H1 (cell line): ENCODE measurements around the gene TBL2. TPM values are rescaled to one million over a fixed set of nuclear protein-coding genes. Genes with fewer than 3 reads are reported as not detected.

ENCODE experiments used
- CTCF ChIA-PET: fragments of 300-600 bp; sonication (Branson Sonifier 250); formaldehyde crosslinking; loops from one replicate; lab custom pipeline; 2021; ENCODE audit not compliant: partially characterized antibody; lab: Charles Lee
- POLR2A ChIA-PET: fragments of 300-600 bp; sonication (Branson Sonifier 250); formaldehyde crosslinking; loops from one replicate; lab custom pipeline; 2021; ENCODE audit warnings: inconsistent platforms; ENCODE audit not compliant: partially characterized antibody; lab: Charles Lee
- DNase-seq, 2 experiments: peaks; one replicate each; pipeline versions ENCODE4 v3.0.0 to v3.0.0-alpha.2; 2010 to 2022; ENCODE audit warnings: low spot score in 2 of 2, low read depth in 1 of 2, mixed read lengths in 1 of 2
- FAIRE-seq: peaks from 2 replicates; lab custom pipeline; 2011; peaks lifted over from hg19 to GRCh38; lab: Jason Lieb, UNC
- H2AFZ ChIP-seq: 2 replicates; pipeline ENCODE4 v1.8.1; 2012; ENCODE audit warnings: low read length, inconsistent platforms
- H2AK5ac ChIP-seq: 2 replicates; pipeline ENCODE4 v1.6.1; 2013; ENCODE audit warnings: low read depth, low read length
- H2BK120ac ChIP-seq: replicated peaks from 2 replicates; pipeline ENCODE3; 2013; ENCODE audit warnings: low read depth, low read length, inconsistent platforms
- H2BK12ac ChIP-seq: 2 replicates; pipeline ENCODE4 v1.6.1; 2013; ENCODE audit warnings: low read depth, low read length
- H2BK15ac ChIP-seq: 2 replicates; pipeline ENCODE4 v1.6.1; 2013; ENCODE audit warnings: low read length
- H2BK20ac ChIP-seq: 2 replicates; pipeline ENCODE4 v1.6.1; 2013; ENCODE audit warnings: low read length
- H2BK5ac ChIP-seq: 2 replicates; pipeline ENCODE4 v1.6.1; 2013; ENCODE audit warnings: low read depth, low read length
- H3K14ac ChIP-seq: 2 replicates; pipeline ENCODE4 v1.6.1; 2013; ENCODE audit warnings: inconsistent platforms; ENCODE audit not compliant: insufficient read length
- H3K18ac ChIP-seq: 2 replicates; pipeline ENCODE4 v1.6.1; 2013; ENCODE audit warnings: low read length; ENCODE audit errors: extremely low read depth
- H3K23ac ChIP-seq: 2 replicates; pipeline ENCODE4 v1.6.1; 2013; ENCODE audit warnings: inconsistent platforms; ENCODE audit not compliant: insufficient read length
- H3K23me2 ChIP-seq: 2 replicates; pipeline ENCODE4 v1.6.1; 2013; ENCODE audit warnings: low read depth, low read length
- H3K27ac ChIP-seq: 2 replicates; pipeline ENCODE4 v1.6.1; 2011; ENCODE audit warnings: low read depth, low read length, inconsistent platforms
- H3K27me3 ChIP-seq, 4 experiments: replicated peaks in 1 of 4; 1 replicate in 1 of 4; 2 replicates in 3 of 4; pipeline versions ENCODE4 v1.6.1 to v1.8.1; 2011 to 2013; ENCODE audit warnings: low read length in 3 of 4, mild to moderate bottlenecking in 3 of 4, inconsistent platforms in 2 of 4, mixed read lengths in 2 of 4, moderate library complexity in 1 of 4; ENCODE audit not compliant: control insufficient read depth in 3 of 4, insufficient read depth in 3 of 4; ENCODE audit errors: extremely low read depth in 1 of 4
- H3K36me3 ChIP-seq, 4 experiments: 2 replicates each; pipeline versions ENCODE4 v1.6.1 to v1.8.1; 2011 to 2013; ENCODE audit warnings: mild to moderate bottlenecking in 4 of 4, low read length in 3 of 4, moderate library complexity in 2 of 4, control low read depth in 1 of 4, inconsistent platforms in 1 of 4; ENCODE audit not compliant: insufficient read depth in 4 of 4, control insufficient read depth in 2 of 4
- H3K4ac ChIP-seq: replicated peaks from 2 replicates; pipeline ENCODE3; 2013; ENCODE audit warnings: low read length, low read depth, mixed read lengths, inconsistent platforms; ENCODE audit not compliant: insufficient read length
- H3K4me1 ChIP-seq, 4 experiments: replicated peaks in 1 of 4; 1 replicate in 1 of 4; 2 replicates in 3 of 4; pipeline versions ENCODE4 v1.6.1 to v1.8.1; 2011 to 2013; ENCODE audit warnings: low read length in 3 of 4, inconsistent platforms in 2 of 4, mixed read lengths in 1 of 4; ENCODE audit not compliant: insufficient read depth in 4 of 4, control insufficient read depth in 3 of 4
- H3K4me2 ChIP-seq, 2 experiments: 2 replicates each; pipeline versions ENCODE4 v1.6.1 to v1.8.1; 2011 to 2013; ENCODE audit warnings: low read depth in 2 of 2, low read length in 2 of 2, control low read depth in 1 of 2, inconsistent platforms in 1 of 2, mild to moderate bottlenecking in 1 of 2; ENCODE audit not compliant: insufficient read depth in 1 of 2
- H3K4me3 ChIP-seq, 4 experiments: fragments of 200-600, 300-600 bp in 1 of 4; sonication (generic), shearing (Covaris generic), sonication (Bioruptor Twin) in 1 of 4; 2 replicates each; pipeline versions ENCODE4 v1.5.1 to v1.8.1; 2011 to 2016; ENCODE audit warnings: low read length in 4 of 4, low read depth in 3 of 4, control low read depth in 2 of 4, inconsistent platforms in 2 of 4, mild to moderate bottlenecking in 2 of 4, mixed read lengths in 1 of 4, moderate library complexity in 1 of 4; ENCODE audit not compliant: insufficient read depth in 2 of 4; ENCODE audit errors: extremely low read depth in 1 of 4
- H3K56ac ChIP-seq: replicated peaks from 2 replicates; pipeline ENCODE3; 2013; ENCODE audit warnings: low read depth, mild to moderate bottlenecking, mixed read lengths, low read length, inconsistent platforms; ENCODE audit not compliant: insufficient read length
- H3K79me1 ChIP-seq: 2 replicates; pipeline ENCODE4 v1.6.1; 2013; ENCODE audit warnings: low read depth, low read length, control low read depth
- H3K79me2 ChIP-seq, 2 experiments: 2 replicates each; pipeline versions ENCODE4 v1.6.1 to v1.8.1; 2012 to 2013; ENCODE audit warnings: low read length in 2 of 2, mild to moderate bottlenecking in 2 of 2, inconsistent platforms in 1 of 2; ENCODE audit not compliant: insufficient read depth in 2 of 2, control insufficient read depth in 1 of 2
- H3K9ac ChIP-seq, 4 experiments: replicated peaks in 1 of 4; 1 replicate in 1 of 4; 2 replicates in 3 of 4; pipeline versions ENCODE4 v1.6.1 to v1.8.1; 2011 to 2013; ENCODE audit warnings: low read depth in 3 of 4, low read length in 3 of 4, control low read depth in 2 of 4, mild to moderate bottlenecking in 2 of 4, moderate library complexity in 2 of 4, inconsistent platforms in 1 of 4; ENCODE audit errors: extremely low read depth in 1 of 4
- H3K9me3 ChIP-seq, 2 experiments: 2 replicates each; pipeline versions ENCODE4 v1.6.1 to v1.8.1; 2012 to 2013; ENCODE audit warnings: mild to moderate bottlenecking in 2 of 2, moderate library complexity in 2 of 2, control low read depth in 1 of 2, inconsistent platforms in 1 of 2, low read depth in 1 of 2, low read length in 1 of 2, mixed read lengths in 1 of 2; ENCODE audit not compliant: insufficient read depth in 2 of 2
- H4K20me1 ChIP-seq, 2 experiments: replicated peaks in 1 of 2; 2 replicates each; pipeline versions ENCODE3 to v1.8.1; 2011 to 2013; ENCODE audit warnings: inconsistent platforms in 2 of 2, low read length in 2 of 2, mild to moderate bottlenecking in 1 of 2; ENCODE audit not compliant: insufficient read depth in 2 of 2, control insufficient read depth in 1 of 2
- H4K5ac ChIP-seq: 2 replicates; pipeline ENCODE4 v1.6.1; 2013; ENCODE audit warnings: low read length, low read depth, mixed read lengths, inconsistent platforms; ENCODE audit not compliant: insufficient read length
- H4K8ac ChIP-seq: 2 replicates; pipeline ENCODE4 v1.8.0; 2013; ENCODE audit warnings: mild to moderate bottlenecking, moderate library complexity, low read length, inconsistent platforms; ENCODE audit not compliant: insufficient read depth; ENCODE audit errors: extremely low read depth
- H4K91ac ChIP-seq: replicated peaks from 2 replicates; pipeline ENCODE3; 2013; ENCODE audit warnings: low read length, mixed read lengths, inconsistent platforms; ENCODE audit not compliant: insufficient read length
- BCL11A ChIP-seq, 2 experiments: IDR thresholded peaks; one replicate each; pipeline ENCODE4 v1.6.1; 2011; ENCODE audit warnings: low read depth in 2 of 2, low read length in 2 of 2, mild to moderate bottlenecking in 2 of 2
- EZH2 ChIP-seq: fragments of 200-600 bp; sonication (generic); IDR thresholded peaks from 2 replicates; pipeline ENCODE4 v1.7.1; 2012; ENCODE audit warnings: low read depth, mild to moderate bottlenecking, moderate library complexity, low read length, inconsistent platforms; ENCODE audit not compliant: severe bottlenecking
- KDM4A ChIP-seq: IDR thresholded peaks from one replicate; pipeline ENCODE4 v1.7.1; 2012; ENCODE audit warnings: low read depth, mild to moderate bottlenecking, moderate library complexity, low read length, inconsistent platforms; ENCODE audit not compliant: severe bottlenecking
- MAFK ChIP-seq: IDR thresholded peaks from 2 replicates; pipeline ENCODE4 v1.6.1; 2012; ENCODE audit warnings: low read depth, mild to moderate bottlenecking, improper control_type of control experiment, low read length
- SAP30 ChIP-seq: fragments of 300-600 bp; sonication (generic); IDR thresholded peaks from 2 replicates; pipeline ENCODE4 v1.7.1; 2012; ENCODE audit warnings: low read length, moderate library complexity, mild to moderate bottlenecking, inconsistent platforms; ENCODE audit not compliant: insufficient read depth, insufficient replicate concordance
- SRF ChIP-seq: IDR thresholded peaks from 2 replicates; pipeline ENCODE4 v1.6.1; 2011; ENCODE audit warnings: mild to moderate bottlenecking, low read depth, low read length, moderate library complexity
- ZNF274 ChIP-seq: IDR thresholded peaks from 2 replicates; pipeline ENCODE4 v1.7.0; 2012; ENCODE audit warnings: low read length, borderline replicate concordance; ENCODE audit errors: extremely low read depth
- WGBS, 2 experiments: shearing (Covaris generic) in 1 of 2; methylation state at CpG; one replicate each; pipeline versions ENCODE4 v1.1.6 to v1.1.7; 2013 to 2015; ENCODE audit warnings: low lambda C conversion rate in 2 of 2, mixed read lengths in 2 of 2, inconsistent platforms in 1 of 2, low coverage in 1 of 2, missing lambda C conversion rate in 1 of 2; ENCODE audit not compliant: insufficient replicate concordance in 2 of 2, insufficient coverage in 1 of 2, insufficient read length in 1 of 2; ENCODE audit errors: extremely low coverage in 1 of 2, missing lambda C conversion rate in 1 of 2; 5-methylcytosine and 5-hydroxymethylcytosine counted together
- polyA plus RNA-seq, 7 experiments: library from polyadenylated mRNA; depleted of rRNA in 3 of 7; stranded (reverse) in 5 of 7; unstranded in 2 of 7; fragments of >200 nt in 5 of 7; fragments of 200-250 nt in 2 of 7; gene quantifications; 1 replicate in 5 of 7; 2 replicates in 1 of 7; 4 replicates in 1 of 7; pipeline versions ENCODE4 v1.2.1 to v1.2.3, GENCODE V29; 2011 to 2013; ENCODE audit warnings: missing spikeins in 2 of 7, mixed read lengths in 2 of 7
- total RNA-seq: library from RNA; stranded (reverse); fragmentation: NEBNext Ultra II Directional; extraction: Animal tissue kit (Norgen Biotek cat#: 25700); gene quantifications from 2 replicates; pipeline ENCODE4 v1.2.1, GENCODE V29; 2021
- TF ChIP-seq, protein P1 (sequence below): IDR thresholded peaks from 2 replicates; pipeline ENCODE4 v1.6.1; 2012; ENCODE audit warnings: inconsistent platforms
- TF ChIP-seq, protein P2 (sequence below): IDR thresholded peaks from 2 replicates; pipeline ENCODE4 v1.6.1; 2012; ENCODE audit warnings: low read length, inconsistent platforms

The TBL2 gene
- total and polyA plus RNA-seq, 2 of the 8 experiments (the other 6 are each of a cell fraction or from before 2014, with no cell fraction given) = 25.8 to 29.7 TPM

DNA sequence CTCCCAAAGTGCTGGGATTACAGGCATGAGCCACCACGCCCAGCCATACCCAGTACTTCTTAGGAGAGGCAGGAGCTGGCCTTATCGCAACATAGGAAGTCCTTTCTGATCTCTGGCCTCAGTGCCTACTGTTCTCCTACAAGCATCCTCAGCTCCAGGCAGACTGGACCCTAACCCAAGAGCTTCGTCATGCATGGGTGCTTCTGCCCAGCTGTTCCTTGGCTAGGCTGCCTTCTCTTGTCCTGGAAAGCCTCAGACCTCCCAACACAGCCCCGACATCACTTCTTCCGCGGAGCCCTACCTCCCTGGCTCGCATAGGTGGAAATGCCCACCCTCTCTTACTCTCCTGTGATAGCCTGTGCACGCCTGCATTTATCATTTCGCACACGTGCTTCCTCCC lies 36.7 kb downstream of the TBL2 start:
- Histone ChIP-seq H3K36me3 (peaks cover 11 to 43% (median 24%) of the 10 kb centered on the region in 4 experiments; a peak in 7 of 8 replicates), H3K14ac (no peak overlapping the region), H3K18ac (no peak overlapping the region), H4K91ac (no peak overlapping the region)
- no peak for TF ChIP-seq ZNF274
- TF ChIP-seq BCL11A (IDR thresholded peaks at IDR 0.05; ENCODE audit: low read depth in 2 of 2, low read length in 2 of 2) = no peak
- TF ChIP-seq EZH2 = no peak
- TF ChIP-seq SRF = no peak
- TF ChIP-seq MAFK = no peak
- no peak for TF ChIP-seq SAP30
- TF ChIP-seq, protein P1, sequence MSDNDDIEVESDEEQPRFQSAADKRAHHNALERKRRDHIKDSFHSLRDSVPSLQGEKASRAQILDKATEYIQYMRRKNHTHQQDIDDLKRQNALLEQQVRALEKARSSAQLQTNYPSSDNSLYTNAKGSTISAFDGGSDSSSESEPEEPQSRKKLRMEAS = no peak
- TF ChIP-seq KDM4A = no peak
- TF ChIP-seq, protein P2, sequence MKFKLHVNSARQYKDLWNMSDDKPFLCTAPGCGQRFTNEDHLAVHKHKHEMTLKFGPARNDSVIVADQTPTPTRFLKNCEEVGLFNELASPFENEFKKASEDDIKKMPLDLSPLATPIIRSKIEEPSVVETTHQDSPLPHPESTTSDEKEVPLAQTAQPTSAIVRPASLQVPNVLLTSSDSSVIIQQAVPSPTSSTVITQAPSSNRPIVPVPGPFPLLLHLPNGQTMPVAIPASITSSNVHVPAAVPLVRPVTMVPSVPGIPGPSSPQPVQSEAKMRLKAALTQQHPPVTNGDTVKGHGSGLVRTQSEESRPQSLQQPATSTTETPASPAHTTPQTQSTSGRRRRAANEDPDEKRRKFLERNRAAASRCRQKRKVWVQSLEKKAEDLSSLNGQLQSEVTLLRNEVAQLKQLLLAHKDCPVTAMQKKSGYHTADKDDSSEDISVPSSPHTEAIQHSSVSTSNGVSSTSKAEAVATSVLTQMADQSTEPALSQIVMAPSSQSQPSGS = no peak
- TF ChIP-seq, all 59 proteins: peak for 0
- H4K8ac ChIP-seq = no peak overlapping the region
- no peak overlapping the region for H3K4me3 ChIP-seq
- H2BK15ac ChIP-seq = no peak overlapping the region
- H3K4me2 ChIP-seq = no peak overlapping the region
- H2BK5ac ChIP-seq = no peak overlapping the region
- H3K79me2 ChIP-seq = no peaks in the 10 kb centered on the region; a peak in 1 of 4 replicates
- CTCF ChIA-PET = interaction anchor here (1.1 kb wide), 1 partner anchor 126 kb away, joined by 3 read pairs; the partner anchor contains the start of gene VPS37D
- H2AFZ ChIP-seq = no peak overlapping the region
- H2BK120ac ChIP-seq = no peak overlapping the region
- FAIRE-seq (no peak), DNase-seq (no peak)
- no peaks in the 10 kb centered on the region for H3K4me1 ChIP-seq
- H3K9ac ChIP-seq = no peak overlapping the region
- H3K23me2 ChIP-seq = no peaks in the 10 kb centered on the region
- no peak overlapping the region for H2BK20ac ChIP-seq
- H2AK5ac ChIP-seq = no peak overlapping the region
- H3K27ac ChIP-seq = no peak overlapping the region
- H3K4ac ChIP-seq = no peak overlapping the region
- peaks cover 0 to 5% of the 10 kb centered on the region in 2 experiments for H4K20me1 ChIP-seq
- H3K23ac ChIP-seq = no peak overlapping the region
- H3K9me3 ChIP-seq = no peaks in the 10 kb centered on the region
- H4K5ac ChIP-seq = no peak overlapping the region
- no peak overlapping the region for H2BK12ac ChIP-seq
- POLR2A ChIA-PET = interaction anchor here (1.0 to 1.8 kb wide), 2 partner anchors 15 to 20 kb away, joined by 4 to 8 read pairs; partner anchors contain the start of genes BAZ1B and BCL7B
- H3K56ac ChIP-seq = no peak overlapping the region
- 93% methylated on average over 10 of the region's 10 CpGs; no CpG with 5 or more reads in 1 of the 2 experiments for WGBS, 2 experiments
- no peaks in the 10 kb centered on the region for H3K27me3 ChIP-seq
- peaks cover 3% of the 10 kb centered on the region; the same call in 1 of the 2 replicates for H3K79me1 ChIP-seq
